Left lobe of liver (tissue), 2 donors: ENCODE results near the gene CST2. TPM values are rescaled to one million over a fixed set of nuclear protein-coding genes. Genes with fewer than 3 reads are reported as not detected.
A peak's percentile ranks its signal among the peaks of the same experiment; 100 is the strongest.
"Not testable (repeated sequence)": the region's sequence is repeated elsewhere in the genome, so short reads cannot be mapped to it uniquely, and the experiment has no call there.

Experiments
- ATAC-seq: fragments of 200-7000 bp; cut with Tn5 transposase; one replicate; pipeline ENCODE4 v1.9.1; 2020; ENCODE audit warnings: mild to moderate bottlenecking, moderate library complexity
- DNase-seq: peaks from one replicate; pipeline ENCODE4 v3.0.0-alpha.2; 2020; ENCODE audit warnings: low spot score
- total RNA-seq: library from RNA; stranded (reverse); gene quantifications from one replicate; pipeline ENCODE4 v1.2.1, GENCODE V29; 2021
- donor health status: DM: no; HTN: no; CAD: no; lungs with moderate emphysema.
- donor health status: DM: no; HTN: yes; CAD: no.

The CST2 gene
- total RNA-seq, 1 donor from 2014 or later: not detected

DNA sequence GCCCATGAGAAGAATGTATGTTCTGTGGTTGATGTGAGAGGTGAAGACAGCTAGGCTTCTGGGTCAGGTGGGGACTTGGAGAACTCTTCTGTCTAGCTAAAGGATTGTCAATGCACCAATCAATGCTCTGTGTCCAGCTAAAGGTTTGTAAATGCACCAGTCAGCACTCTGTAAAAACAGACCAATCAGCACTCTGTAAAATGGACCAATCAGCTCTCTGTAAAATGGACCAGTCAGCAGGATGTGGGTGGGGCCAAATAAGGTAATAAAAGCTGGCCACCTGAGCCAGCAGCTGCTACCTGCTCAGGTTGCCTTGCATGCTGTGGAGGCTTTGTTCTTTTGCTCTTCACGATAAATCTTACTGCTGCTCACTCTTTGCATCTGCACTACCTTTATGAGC, 15.0 kb downstream of the CST2 start:
- ATAC-seq, DNase-seq: not testable (repeated sequence)

DNA sequence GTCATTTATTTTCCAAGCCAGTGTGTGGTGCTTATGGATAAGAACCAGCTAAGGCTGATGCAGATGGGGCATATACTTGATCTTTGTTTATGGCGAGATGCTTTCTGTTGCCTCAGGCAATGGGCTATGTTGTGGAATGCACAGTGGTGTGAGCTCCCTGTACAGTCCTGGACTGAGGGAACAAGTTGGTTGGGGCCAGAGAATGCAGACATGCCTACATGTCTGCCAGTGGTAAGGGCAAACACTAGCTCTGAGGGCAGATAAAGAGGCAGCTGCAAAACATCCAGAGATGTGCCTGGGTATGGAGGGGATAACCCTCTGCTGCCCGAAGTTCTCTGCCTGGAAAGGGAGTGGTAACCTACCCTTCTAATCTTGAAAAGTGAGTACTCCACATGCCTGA, 16.2 kb downstream of the CST2 start:
- not testable (repeated sequence) for DNase-seq, ATAC-seq

DNA sequence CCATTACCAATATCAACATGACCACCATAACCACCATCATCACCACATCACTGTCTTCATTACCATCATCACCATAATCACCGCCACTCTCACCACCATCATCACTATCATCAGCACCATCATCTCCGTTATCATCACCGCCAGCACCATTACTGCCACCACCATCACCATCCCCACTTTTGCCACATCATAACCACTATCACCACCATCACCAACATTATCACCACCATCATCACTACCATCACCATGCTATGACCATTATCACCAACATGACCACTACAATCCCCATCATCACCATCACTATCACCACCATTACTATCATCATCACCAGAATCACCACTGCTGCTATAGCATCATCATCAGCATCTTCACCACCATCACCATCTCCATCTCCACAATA, 25.7 kb downstream of the CST2 start:
- DNase-seq (no peak), ATAC-seq (no peak)

DNA sequence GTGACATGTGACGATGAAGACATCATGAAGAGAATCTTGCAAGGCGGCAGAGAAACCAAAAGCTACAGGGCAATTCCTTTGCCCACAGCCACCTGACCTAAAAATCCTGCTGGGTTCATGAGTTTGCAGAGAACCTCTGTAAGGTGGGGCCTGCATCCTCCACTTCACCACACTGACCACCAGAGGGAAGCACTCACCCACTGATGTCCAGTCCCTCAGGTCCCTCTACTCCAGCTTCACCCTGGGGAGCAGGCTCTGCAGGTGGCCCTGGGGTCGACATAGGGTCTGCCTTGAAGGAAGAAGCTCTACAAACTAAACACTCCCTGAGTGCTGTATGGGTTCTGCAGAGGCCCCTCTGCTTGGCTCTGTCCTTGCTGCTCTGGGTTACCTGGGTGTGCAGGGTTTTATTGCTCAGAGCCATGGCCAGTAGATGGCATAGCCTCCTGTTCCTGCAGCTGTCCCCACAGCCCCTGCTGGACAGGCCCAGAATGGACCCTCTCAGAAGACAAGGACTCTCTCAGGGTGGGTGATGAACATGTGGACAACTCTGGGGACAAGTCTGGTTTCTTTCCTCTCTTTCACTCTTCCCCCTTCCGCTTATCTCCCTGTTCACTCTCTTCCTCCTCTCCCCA, 27.2 kb downstream of the CST2 start:
- ATAC-seq (peak; percentile 98), DNase-seq (peak; percentile 51)

DNA sequence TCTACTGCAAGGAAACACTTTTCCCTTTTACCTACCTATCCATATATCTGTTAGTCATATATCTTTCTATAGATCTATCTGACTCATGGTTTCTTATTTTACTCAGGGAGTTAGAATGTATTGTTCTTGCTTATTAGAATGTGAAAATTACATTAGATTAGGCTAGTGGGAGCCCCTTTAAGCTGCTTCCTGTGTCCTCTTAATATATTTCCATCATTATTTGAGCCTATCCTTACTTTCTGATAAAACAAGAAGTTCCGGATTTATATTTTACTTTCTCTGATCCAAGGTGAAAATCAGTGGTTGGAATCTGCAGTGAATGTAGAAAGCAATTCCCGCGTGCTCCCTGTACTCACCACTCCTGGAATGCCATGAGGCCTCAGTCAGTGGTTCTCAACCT, 31.0 kb downstream of the CST2 start:
- DNase-seq (no peak), ATAC-seq (no peak)

DNA sequence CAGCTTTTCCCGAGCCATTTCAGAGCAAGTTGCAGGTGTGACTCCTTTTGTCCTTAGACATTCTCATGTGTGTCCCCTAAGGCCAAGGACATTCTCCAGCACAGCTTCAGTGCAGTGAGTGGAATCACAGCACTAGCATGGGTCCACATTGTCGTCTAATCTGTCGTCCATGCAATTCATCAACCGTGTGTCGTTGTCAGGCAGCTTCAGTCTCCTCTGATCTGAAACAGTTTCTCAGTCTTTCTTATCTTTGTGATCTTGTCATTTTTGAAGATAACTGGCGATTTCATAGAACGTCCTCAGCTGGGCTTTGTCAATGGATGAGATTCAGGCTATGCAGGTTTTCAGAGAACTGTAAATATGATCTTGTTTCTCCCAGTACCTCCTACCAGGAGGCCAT, 31.7 kb downstream of the CST2 start:
- DNase-seq (no peak), ATAC-seq (no peak)

DNA sequence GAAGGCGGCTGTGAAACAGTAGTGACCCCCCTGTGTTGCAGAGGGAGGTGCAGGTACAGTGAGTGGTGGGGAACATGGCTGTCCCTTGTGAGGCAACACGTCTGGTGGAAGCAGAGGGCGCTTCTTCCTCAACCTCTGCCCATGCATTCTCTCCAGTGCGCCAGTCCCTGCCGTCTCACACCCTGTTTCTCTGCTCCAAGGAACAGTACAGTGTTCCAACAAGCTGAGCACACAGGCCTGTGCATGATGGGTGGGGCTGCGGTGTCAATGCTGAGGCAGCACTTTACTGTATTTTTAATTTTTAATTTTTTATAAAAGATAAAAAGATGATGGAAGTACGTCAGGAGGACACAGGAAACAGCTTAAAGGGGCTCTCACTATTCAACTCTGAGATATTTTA, 32.5 kb downstream of the CST2 start:
- DNase-seq (no peak), ATAC-seq (no peak)

DNA sequence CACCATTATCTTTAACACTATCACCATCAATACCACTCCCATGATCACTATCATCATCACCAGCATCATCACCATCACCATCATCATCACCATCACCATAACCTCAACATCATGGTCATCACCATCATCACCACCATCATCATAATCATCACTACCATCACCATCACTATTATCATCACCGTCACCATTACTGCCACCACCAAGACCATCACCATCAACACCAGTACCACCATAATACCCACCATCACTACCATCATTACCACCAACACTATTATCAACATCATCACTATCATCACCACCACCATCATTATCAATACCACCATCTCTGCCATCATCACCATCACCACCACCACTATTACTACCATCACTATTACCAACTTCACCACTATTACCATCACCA, 43.1 kb downstream of the CST2 start:
- DNase-seq (no peak), ATAC-seq (no peak)

DNA sequence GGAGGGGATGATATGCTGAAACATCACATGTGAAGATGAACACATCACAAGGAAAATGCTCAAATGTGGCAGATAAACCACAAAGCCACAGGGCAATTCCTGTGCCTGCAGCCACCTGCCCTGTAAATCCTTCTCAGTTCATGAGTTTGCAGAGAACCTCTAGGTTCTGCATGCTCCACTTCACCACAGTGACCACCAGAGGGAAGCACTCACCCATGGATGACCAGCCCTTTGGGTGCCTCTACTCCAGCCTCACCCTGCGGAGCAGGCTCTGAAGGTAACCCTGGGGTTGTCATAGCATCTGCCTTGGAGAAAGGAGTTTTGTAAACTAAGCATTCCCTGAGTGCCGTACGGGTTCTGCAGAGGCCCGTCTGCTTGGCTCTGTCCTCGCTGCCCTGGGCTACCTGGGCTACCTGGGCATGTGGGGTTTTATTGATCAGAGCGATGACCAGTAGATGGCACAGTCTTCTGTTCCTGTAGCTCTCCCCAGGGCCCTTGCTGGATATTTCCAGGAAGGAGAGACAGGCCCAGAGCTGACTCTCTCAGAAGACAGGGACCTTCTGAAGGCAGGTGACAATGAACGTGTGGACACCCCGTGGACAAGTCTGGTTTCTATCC, 44.1 kb downstream of the CST2 start:
- ATAC-seq (peak; percentile 93), DNase-seq (no peak)

DNA sequence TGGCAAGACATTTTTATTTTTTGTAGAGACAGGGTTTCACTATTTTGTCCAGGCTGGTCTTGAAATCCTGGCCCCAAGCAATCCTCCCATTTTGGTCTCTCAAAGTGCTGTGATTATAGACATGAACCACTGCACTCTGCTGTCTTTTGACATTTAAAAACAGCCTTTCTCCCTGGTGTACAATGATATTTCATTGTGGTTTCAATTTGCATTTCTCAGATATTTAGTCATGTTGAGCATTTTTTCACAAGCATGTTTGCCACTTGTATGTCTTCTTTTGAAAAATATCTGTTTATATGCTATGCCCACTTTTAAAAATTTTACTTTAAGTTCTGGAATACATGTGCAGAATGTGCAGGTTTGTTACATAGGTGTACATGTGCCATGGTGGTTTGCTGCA, 47.9 kb downstream of the CST2 start:
- DNase-seq, ATAC-seq: not testable (repeated sequence)

DNA sequence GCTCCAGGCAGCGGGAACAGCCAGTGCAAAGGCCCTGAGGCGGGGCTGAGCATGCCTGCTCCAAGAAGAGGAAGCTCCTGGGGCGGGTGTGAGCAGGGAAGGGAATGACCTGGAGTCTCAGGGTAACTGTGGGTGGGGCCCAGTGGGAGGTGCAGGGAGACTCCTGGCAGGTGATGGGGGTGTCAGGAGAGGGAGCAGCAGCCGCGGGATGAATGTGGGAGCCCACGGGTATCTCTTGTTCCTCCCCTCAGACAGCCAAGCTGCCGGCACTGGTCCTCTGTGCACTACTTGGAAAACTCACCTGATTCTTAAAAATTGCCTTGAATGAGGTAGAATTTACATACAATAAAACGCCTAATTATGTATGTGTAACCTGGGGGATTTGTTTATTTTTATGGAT, 49.1 kb downstream of the CST2 start:
- not testable (repeated sequence) for DNase-seq, ATAC-seq

DNA sequence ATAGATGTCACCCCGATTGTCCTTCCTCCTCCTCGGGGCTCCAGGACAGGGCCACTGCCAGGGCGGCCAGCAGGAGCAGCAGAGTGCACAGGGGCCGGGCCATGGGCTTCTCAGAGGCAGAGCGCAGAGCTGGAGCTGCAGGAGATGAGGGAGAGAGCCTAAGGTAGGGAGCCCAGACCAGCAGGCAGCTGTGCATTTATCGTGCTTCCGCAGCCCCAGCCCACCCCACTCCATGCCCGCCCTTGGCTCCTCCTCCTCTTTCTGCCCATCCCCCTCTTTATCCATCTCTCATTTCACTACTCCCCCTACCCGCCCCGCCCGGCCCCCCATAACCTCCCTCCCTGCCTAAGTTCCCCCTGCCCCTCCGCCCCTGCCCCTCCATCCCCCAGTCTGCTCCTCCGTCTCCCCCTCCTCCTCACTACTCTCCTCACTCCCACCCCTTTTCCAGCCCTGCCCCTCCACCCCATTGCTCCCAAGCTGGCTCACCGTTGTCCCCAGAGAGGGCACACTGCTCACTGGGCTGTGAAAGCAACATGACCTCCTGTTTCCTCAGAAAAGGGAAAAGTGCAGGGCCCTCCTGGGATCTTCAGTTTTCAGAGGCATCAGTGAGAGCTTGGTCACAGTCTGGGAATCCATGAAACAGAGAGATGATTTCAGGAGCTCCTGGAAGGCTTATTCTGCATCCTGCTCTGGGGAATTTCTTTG, 50.3 kb downstream of the CST2 start:
- no peak for DNase-seq
- ATAC-seq: no peak

DNA sequence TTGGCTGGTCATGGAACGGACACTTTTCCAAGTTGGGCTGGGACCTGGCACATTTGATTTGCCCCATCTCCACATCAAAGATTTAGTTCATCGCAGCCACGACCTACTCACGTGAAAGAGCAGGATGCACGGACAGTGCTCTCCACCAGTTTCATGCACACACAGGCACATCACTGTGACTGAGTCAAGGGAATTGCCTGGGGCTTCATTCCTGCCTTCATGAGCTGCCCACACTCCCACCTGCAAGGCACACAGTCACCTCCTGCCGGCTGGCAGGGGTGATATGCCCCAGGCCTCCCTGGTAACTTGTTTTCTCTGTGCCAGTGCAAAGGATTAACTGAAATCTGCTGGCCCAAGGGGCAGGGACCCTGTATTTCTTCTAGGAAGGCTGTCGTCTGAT, 52.4 kb downstream of the CST2 start:
- ATAC-seq (no peak), DNase-seq (no peak)

Other genes with a start within 250 kb of the CST2 start
- gene CST9, start 220.8 kb downstream of the CST2 start, total RNA-seq: not detected
- 1,478 TPM for gene CST3, start 188.8 kb downstream of the CST2 start, total RNA-seq
- gene CST4, start 137.7 kb downstream of the CST2 start, total RNA-seq: not detected
- gene CST1, start 75.8 kb downstream of the CST2 start, total RNA-seq: not detected
- gene CST5, start 53.0 kb upstream of the CST2 start, total RNA-seq: not detected
- not detected for gene GGTLC1, start 162.1 kb upstream of the CST2 start, total RNA-seq